A549 treated with DMSO at 1 μM for 4 hours (cell line): ENCODE data around the gene CDV3. TPM values are rescaled to one million over a fixed set of nuclear protein-coding genes. Genes with fewer than 3 reads are reported as not detected.

Source experiments
- total RNA-seq: library from RNA; stranded (reverse); fragments of 200-300 nt; extraction: Qiagen RNA extraction; gene quantifications from 5 replicates; pipeline ENCODE4 v1.2.3, GENCODE V29; 2022; ENCODE audit warnings: low read depth

Gene CDV3, protein sequence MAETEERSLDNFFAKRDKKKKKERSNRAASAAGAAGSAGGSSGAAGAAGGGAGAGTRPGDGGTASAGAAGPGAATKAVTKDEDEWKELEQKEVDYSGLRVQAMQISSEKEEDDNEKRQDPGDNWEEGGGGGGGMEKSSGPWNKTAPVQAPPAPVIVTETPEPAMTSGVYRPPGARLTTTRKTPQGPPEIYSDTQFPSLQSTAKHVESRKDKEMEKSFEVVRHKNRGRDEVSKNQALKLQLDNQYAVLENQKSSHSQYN
- 113 to 131 TPM (median 126 TPM) in 5 replicates for total RNA-seq

DNA sequence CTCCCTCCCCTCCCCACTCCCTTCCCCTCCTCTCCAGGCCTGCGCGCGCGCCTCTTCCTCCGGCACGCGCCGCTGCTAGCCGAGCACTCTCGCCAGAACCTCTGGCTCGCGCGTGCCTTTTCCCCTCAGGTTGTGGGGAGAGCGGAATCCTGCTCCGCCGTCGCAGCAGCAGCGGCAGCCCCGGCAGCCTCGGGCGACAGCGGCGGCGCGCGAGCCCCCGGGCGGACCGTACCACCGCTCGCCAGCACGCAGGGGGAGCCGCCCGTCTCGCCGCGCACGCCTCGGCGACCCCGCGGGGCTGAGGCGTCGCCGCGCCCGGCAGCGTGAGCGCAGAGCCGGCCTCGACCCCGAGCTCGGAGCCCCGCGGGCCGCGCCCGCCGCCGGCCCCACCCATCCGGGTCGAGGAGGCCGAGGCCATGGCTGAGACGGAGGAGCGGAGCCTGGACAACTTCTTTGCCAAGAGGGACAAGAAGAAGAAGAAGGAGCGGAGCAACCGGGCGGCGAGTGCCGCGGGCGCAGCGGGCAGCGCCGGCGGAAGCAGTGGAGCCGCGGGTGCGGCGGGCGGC lies at the start of gene CDV3:
Gene CDV3 (plus strand): TSS at position 58 of the 566 bp plus-strand sequence. CDS start 359 bp downstream, at position 417.

Other genes starting within 250 kb of the CDV3 start
- not detected in 5 replicates for gene BFSP2, start 173.6 kb upstream of the CDV3 start, total RNA-seq
- 25.9 to 31.2 TPM (median 27.9 TPM) in 5 replicates for gene TOPBP1, start 88.3 kb downstream of the CDV3 start, total RNA-seq
- gene TF, start 172.7 kb downstream of the CDV3 start, total RNA-seq, result 0.68 to 1.4 TPM (median 0.83 TPM) in 5 replicates
- gene SRPRB, start 232.1 kb downstream of the CDV3 start, total RNA-seq, result 53.9 to 64.1 TPM (median 58.1 TPM) in 5 replicates